MM.1S (cell line): ENCODE results near the gene PSMD6.

Experiments used
- DNase-seq: peaks from one replicate; pipeline ENCODE4 v3.0.0-alpha.2; 2015
- H2AFZ ChIP-seq: fragments of 300-600 bp; sonication (generic); 2 replicates; pipeline ENCODE4 v1.6.0; 2016; ENCODE audit warnings: antibody characterized with exemption, low read length
- H3F3A ChIP-seq: fragments of 300-600 bp; sonication (generic); 2 replicates; pipeline ENCODE4 v1.6.1; 2016; ENCODE audit warnings: mild to moderate bottlenecking, antibody characterized with exemption, low read length, moderate library complexity, mixed read lengths; ENCODE audit not compliant: insufficient read depth
- H3K27ac ChIP-seq: fragments of 300-600 bp; sonication (generic); 2 replicates; pipeline ENCODE4 v1.5.1; 2016; ENCODE audit warnings: mild to moderate bottlenecking, low read length
- H3K27me3 ChIP-seq: fragments of 300-600 bp; sonication (generic); replicated peaks from 2 replicates; pipeline ENCODE4 v1.6.0; 2016; ENCODE audit warnings: low read length; ENCODE audit not compliant: insufficient read depth
- H3K36me3 ChIP-seq: fragments of 300-600 bp; sonication (generic); replicated peaks from 2 replicates; pipeline ENCODE4 v1.6.1; 2016; ENCODE audit warnings: mild to moderate bottlenecking, low read length, mixed read lengths; ENCODE audit not compliant: insufficient read depth
- H3K4me1 ChIP-seq: fragments of 300-600 bp; sonication (generic); 2 replicates; pipeline ENCODE4 v1.6.1; 2016; ENCODE audit warnings: low read length, mixed read lengths
- H3K4me2 ChIP-seq: fragments of 300-600 bp; sonication (generic); 2 replicates; pipeline ENCODE4 v1.6.0; 2016; ENCODE audit warnings: low read depth, low read length
- H3K4me3 ChIP-seq: fragments of 300-600 bp; sonication (generic); 2 replicates; pipeline ENCODE4 v1.5.1; 2016; ENCODE audit warnings: low read length, mixed read lengths
- H3K79me2 ChIP-seq: fragments of 300-600 bp; sonication (generic); 2 replicates; pipeline ENCODE4 v1.6.1; 2016; ENCODE audit warnings: mixed run types, low read length, mixed read lengths
- H3K9ac ChIP-seq: fragments of 300-600 bp; sonication (generic); 2 replicates; pipeline ENCODE4 v1.6.1; 2016; ENCODE audit warnings: low read length, mixed read lengths
- H3K9me2 ChIP-seq: fragments of 300-600 bp; sonication (generic); replicated peaks from 2 replicates; pipeline ENCODE4 v1.6.1; 2016; ENCODE audit warnings: mild to moderate bottlenecking, low read length, mixed read lengths; ENCODE audit not compliant: insufficient read depth
- H3K9me3 ChIP-seq: fragments of 300-600 bp; sonication (generic); replicated peaks from 2 replicates; pipeline ENCODE4 v1.6.1; 2016; ENCODE audit warnings: mild to moderate bottlenecking, low read length, mixed read lengths; ENCODE audit not compliant: insufficient read depth
- H4K20me1 ChIP-seq: fragments of 300-600 bp; sonication (generic); 2 replicates; pipeline ENCODE4 v1.6.1; 2016; ENCODE audit warnings: mild to moderate bottlenecking, low read length, moderate library complexity, mixed read lengths; ENCODE audit not compliant: insufficient read depth
- EZH2 ChIP-seq: fragments of 300-600 bp; sonication (generic); optimal IDR thresholded peaks from 2 replicates; pipeline ENCODE3; 2017; ENCODE audit warnings: low read depth, mild to moderate bottlenecking, antibody characterized with exemption, low read length, mixed read lengths
- EZH2phosphoT487 ChIP-seq: fragments of 300-600 bp; sonication (generic); IDR thresholded peaks from 2 replicates; pipeline ENCODE4 v1.6.1; 2018; ENCODE audit warnings: antibody characterized with exemption, low read length
- TF ChIP-seq, protein P1 (sequence below): fragments of 300-600 bp; sonication (generic); IDR thresholded peaks from 2 replicates; pipeline ENCODE4 v1.5.1; 2016; ENCODE audit warnings: antibody characterized with exemption, low read length, mixed read lengths

The PSMD6 gene

DNA sequence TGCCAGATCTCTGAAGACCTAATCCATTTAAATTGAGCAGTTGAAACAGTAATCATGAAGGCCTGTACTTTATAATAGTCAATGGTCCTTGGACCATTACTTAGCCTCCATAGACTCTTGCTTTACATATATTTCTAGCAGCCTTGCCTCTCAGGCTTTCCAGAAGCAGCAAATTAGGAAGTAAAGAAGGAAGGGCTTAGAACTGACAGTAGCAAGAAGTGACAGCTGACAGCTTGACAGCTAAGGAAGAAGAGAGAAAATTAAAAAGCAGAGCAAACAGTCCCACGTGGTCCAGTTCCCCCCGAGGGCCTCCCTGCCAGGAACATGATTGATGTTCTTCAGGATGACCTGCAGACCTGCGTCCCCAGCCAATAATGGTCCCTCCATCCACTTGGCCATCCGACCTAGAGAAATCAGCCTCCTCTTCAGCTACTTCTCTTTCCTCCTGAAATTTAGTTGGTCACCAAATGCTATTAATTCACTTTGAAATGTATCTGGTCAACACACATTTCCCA, 15.0 kb upstream of the PSMD6 start:
- Histone ChIP-seq H3K4me3 (no peak overlapping the region), H3F3A (no peaks in the 10 kb centered on the region), H3K9me2 (no peaks in the 10 kb centered on the region), H3K27ac (no peak overlapping the region), H3K4me1 (no peaks in the 10 kb centered on the region), H3K9me3 (no peaks in the 10 kb centered on the region), H3K27me3 (no peaks in the 10 kb centered on the region), H2AFZ (no peak overlapping the region), H3K9ac (no peak overlapping the region), H3K79me2 (no peaks in the 10 kb centered on the region), H3K4me2 (no peak overlapping the region), H4K20me1 (no peaks in the 10 kb centered on the region), H3K36me3 (no peaks in the 10 kb centered on the region)
- TF ChIP-seq, protein P1, sequence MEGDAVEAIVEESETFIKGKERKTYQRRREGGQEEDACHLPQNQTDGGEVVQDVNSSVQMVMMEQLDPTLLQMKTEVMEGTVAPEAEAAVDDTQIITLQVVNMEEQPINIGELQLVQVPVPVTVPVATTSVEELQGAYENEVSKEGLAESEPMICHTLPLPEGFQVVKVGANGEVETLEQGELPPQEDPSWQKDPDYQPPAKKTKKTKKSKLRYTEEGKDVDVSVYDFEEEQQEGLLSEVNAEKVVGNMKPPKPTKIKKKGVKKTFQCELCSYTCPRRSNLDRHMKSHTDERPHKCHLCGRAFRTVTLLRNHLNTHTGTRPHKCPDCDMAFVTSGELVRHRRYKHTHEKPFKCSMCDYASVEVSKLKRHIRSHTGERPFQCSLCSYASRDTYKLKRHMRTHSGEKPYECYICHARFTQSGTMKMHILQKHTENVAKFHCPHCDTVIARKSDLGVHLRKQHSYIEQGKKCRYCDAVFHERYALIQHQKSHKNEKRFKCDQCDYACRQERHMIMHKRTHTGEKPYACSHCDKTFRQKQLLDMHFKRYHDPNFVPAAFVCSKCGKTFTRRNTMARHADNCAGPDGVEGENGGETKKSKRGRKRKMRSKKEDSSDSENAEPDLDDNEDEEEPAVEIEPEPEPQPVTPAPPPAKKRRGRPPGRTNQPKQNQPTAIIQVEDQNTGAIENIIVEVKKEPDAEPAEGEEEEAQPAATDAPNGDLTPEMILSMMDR, result no peak
- TF ChIP-seq EZH2phosphoT487 (no peak), EZH2 (no peak)
- DNase-seq, result no peak

DNA sequence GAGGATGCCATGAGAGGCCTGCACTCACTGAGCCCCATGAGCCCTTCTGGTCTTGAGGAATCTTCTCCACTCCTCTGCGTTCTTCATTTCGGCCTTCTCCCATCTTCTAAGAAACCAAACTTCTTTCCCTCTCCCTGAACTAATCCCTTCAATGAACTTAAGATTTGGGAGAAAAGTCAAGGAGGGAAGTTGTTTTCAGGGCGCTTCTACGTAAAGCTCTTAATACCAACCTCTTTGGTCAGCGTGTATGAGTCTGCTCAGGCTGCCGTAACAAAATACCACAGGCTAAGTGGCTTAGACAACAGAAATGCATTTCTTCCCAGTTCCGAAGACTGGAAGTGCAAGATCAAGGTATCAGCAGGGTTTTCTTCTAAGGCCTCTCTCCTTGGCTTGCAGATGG, 13.8 kb upstream of the PSMD6 start:
- Histone ChIP-seq H3K4me2 (no peak overlapping the region), H3K4me3 (no peak overlapping the region), H3K27me3 (no peaks in the 10 kb centered on the region), H3K27ac (no peak overlapping the region), H3F3A (no peaks in the 10 kb centered on the region), H2AFZ (no peak overlapping the region), H3K36me3 (no peaks in the 10 kb centered on the region), H3K9me2 (no peaks in the 10 kb centered on the region), H3K9ac (no peak overlapping the region), H4K20me1 (no peaks in the 10 kb centered on the region), H3K9me3 (no peaks in the 10 kb centered on the region), H3K4me1 (no peaks in the 10 kb centered on the region), H3K79me2 (no peaks in the 10 kb centered on the region)
- TF ChIP-seq, protein P1, result no peak
- TF ChIP-seq EZH2phosphoT487, result no peak
- TF ChIP-seq EZH2, result no peak
- DNase-seq, result no peak

DNA sequence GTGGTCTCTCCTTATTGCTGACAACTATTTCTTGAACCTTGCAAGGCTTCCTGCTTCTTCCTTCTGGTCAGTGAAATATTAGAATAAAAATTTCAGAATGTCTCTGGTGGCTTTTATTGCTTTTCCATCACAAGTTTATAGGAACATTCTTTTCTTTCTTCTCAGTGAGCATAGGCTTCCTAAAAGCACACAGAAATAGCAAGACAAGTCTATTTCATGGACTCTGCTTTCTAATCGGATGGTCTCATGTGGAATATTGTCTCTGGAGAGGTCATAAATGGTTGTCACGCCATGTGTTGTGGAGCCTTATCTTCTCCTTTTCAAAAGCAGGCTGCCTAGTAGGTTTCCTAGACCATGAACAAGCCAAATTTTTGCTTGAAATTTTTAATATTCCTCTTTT, 9.8 kb upstream of the PSMD6 start:
- Histone ChIP-seq H4K20me1 (no peaks in the 10 kb centered on the region), H3K79me2 (no peaks in the 10 kb centered on the region), H2AFZ (no peak overlapping the region), H3K9me2 (no peaks in the 10 kb centered on the region), H3K9ac (no peak overlapping the region), H3K27ac (no peak overlapping the region), H3K27me3 (no peaks in the 10 kb centered on the region), H3F3A (no peaks in the 10 kb centered on the region), H3K36me3 (no peaks in the 10 kb centered on the region), H3K4me1 (no peaks in the 10 kb centered on the region), H3K4me3 (no peak overlapping the region), H3K4me2 (no peak overlapping the region), H3K9me3 (no peaks in the 10 kb centered on the region)
- TF ChIP-seq, protein P1, result no peak
- TF ChIP-seq EZH2phosphoT487, result no peak
- no peak for TF ChIP-seq EZH2
- no peak for DNase-seq
